Uterus (tissue), 4 donors: ENCODE results near the gene NCAM1. TPM values are rescaled to one million over a fixed set of nuclear protein-coding genes. Genes with fewer than 3 reads are reported as not detected.

Experiments used
- DNase-seq, 2 donors: peaks; one replicate each; pipeline ENCODE4 v3.0.0-alpha.2; 2019 to 2020
- H3K27ac ChIP-seq, 2 donors: fragments of 200-600 bp; sonication (generic); 1 replicate in 1 of 2; 2 replicates in 1 of 2; pipeline ENCODE4 v1.5.1; 2016 to 2018
- H3K27me3 ChIP-seq, 2 donors: fragments of 200-600 bp; sonication (generic); one replicate each; pipeline ENCODE4 v1.5.1; 2018 to 2019; ENCODE audit warnings: control low read depth in 1 of 2
- H3K36me3 ChIP-seq, 2 donors: fragments of 200-600 bp; sonication (generic); one replicate each; pipeline ENCODE4 v1.5.1; 2019; ENCODE audit warnings: control low read depth in 1 of 2
- H3K4me1 ChIP-seq, 2 donors: fragments of 200-600 bp; sonication (generic); one replicate each; pipeline ENCODE4 v1.5.1; 2018 to 2019; ENCODE audit warnings: control low read depth in 1 of 2
- H3K4me3 ChIP-seq, 2 donors: fragments of 200-600 bp; sonication (generic); 1 replicate in 1 of 2; 2 replicates in 1 of 2; pipeline ENCODE4 v1.5.1; 2018 to 2019; ENCODE audit warnings: mild to moderate bottlenecking in 1 of 2
- H3K9me3 ChIP-seq, 2 donors: fragments of 200-600 bp; sonication (generic); one replicate each; pipeline ENCODE4 v1.5.1; 2019; ENCODE audit warnings: control low read depth in 1 of 2
- POLR2A ChIP-seq, 2 donors: fragments of 450-650 bp; IDR thresholded peaks; one replicate each; pipeline ENCODE4 v1.6.1; 2016; ENCODE audit warnings: antibody characterized with exemption in 2 of 2, mild to moderate bottlenecking in 1 of 2, moderate library complexity in 1 of 2
- intact Hi-C: fragments of 100-400 bp; cut with DNase I; formaldehyde crosslinking; loops from one replicate; pipeline ENCODE4 v1.15.1; 2023; ENCODE audit warnings: low total_unique reads
- total RNA-seq, 4 donors: library from RNA; depleted of rRNA in 3 of 4; stranded (reverse); fragments of >200 nt in 3 of 4; gene quantifications; one replicate each; pipeline versions ENCODE4 v1.1.0 to v1.2.4, GENCODE V29; 2014 to 2023
- TF ChIP-seq, protein P1 (sequence below), 4 experiments: fragments of 200-600 bp in 2 of 4; fragments of 450-650 bp in 2 of 4; sonication (generic) in 2 of 4; IDR thresholded peaks; one replicate each; pipeline ENCODE4 v1.5.1; 2016 to 2019; ENCODE audit warnings: antibody characterized with exemption in 4 of 4, mild to moderate bottlenecking in 2 of 4, moderate library complexity in 1 of 4
- donor health status: DM: yes; HTN: yes; CAD: no.

Gene NCAM1
- total RNA-seq, 4 donors from 2014 or later = 54.4 to 210 (median 171) TPM

DNA sequence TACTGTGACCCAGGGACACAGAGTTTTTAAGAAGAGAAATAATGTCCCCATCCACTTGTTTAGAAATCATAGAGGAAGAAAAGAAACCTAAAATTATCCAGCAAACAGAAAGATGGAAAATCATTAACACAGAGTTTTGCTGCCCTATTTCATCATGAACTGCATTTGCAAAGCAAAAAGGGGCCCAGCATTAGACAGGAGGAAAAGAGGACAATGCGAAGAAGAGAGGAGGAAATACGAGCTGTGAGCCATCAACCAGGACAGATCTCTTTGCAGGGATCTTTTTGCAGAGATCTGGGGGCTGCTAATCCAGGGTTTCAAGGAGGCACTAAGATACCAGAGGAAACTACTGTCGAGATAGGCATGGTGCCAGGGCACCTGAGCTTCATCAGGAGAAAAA lies 14.4 kb upstream of the NCAM1 start:
- TF ChIP-seq, protein P1, sequence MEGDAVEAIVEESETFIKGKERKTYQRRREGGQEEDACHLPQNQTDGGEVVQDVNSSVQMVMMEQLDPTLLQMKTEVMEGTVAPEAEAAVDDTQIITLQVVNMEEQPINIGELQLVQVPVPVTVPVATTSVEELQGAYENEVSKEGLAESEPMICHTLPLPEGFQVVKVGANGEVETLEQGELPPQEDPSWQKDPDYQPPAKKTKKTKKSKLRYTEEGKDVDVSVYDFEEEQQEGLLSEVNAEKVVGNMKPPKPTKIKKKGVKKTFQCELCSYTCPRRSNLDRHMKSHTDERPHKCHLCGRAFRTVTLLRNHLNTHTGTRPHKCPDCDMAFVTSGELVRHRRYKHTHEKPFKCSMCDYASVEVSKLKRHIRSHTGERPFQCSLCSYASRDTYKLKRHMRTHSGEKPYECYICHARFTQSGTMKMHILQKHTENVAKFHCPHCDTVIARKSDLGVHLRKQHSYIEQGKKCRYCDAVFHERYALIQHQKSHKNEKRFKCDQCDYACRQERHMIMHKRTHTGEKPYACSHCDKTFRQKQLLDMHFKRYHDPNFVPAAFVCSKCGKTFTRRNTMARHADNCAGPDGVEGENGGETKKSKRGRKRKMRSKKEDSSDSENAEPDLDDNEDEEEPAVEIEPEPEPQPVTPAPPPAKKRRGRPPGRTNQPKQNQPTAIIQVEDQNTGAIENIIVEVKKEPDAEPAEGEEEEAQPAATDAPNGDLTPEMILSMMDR (IDR thresholded peaks at IDR 0.05) = no peak
- no peak for TF ChIP-seq POLR2A (IDR thresholded peaks at IDR 0.05)
- peaks cover 0 to 11% of the 10 kb centered on the region in 2 donors for H3K4me1 ChIP-seq
- intact Hi-C loops = no loop called here

DNA sequence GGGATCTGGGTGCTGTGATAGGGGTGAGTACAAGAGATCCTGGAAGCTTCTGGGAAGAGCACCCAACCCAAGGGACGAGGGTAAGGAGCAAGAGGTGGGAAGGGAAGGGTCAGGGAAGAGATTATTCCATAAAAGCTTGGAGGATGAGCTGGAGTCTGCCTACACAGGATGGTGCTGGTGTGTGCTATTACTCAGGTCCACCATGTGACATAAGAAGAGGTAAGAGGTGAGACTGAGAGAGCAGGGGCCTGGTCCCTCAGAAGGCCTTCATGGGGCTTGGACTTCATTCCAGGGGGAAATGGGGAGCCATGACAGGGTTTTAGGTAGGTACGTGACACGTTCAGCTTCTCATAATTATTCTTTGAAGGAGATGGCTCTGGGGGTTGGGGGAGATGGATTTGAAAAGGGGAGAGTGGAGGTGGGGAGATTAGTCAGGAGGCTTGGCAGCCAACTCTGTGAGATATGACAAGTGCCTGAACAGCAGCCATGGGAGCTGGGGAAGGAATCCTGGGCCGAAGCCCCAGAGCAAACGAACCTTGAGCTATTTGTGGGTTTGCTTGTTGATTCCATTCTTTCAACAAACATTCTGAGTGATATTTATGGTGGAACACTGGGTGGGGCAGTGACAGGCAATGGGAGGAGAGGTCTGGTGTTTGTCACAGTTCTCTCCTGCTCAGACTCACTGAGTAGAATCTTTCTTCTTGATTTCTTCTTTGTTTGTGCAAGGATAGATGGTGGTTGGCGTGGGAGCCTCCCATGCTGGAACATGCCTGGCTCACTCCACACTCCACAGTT lies 11.2 kb upstream of the NCAM1 start:
- Histone ChIP-seq H3K27ac (peak overlapping the region; percentile 86 to 92), H3K9me3 (no peaks in the 10 kb centered on the region), H3K36me3 (no peaks in the 10 kb centered on the region), H3K27me3 (no peaks in the 10 kb centered on the region), H3K4me3 (no peak overlapping the region), H3K4me1 (peaks cover 0 to 11% of the 10 kb centered on the region in 2 donors)
- peak; percentile 75 to 86 for DNase-seq
- intact Hi-C loops = no loop called here
- TF ChIP-seq, protein P1 (IDR thresholded peaks at IDR 0.05) = no peak
- TF ChIP-seq POLR2A (IDR thresholded peaks at IDR 0.05) = no peak

More for the DNA sequence above, 14.4 kb upstream of the NCAM1 start:
- no peak for DNase-seq
- no peaks in the 10 kb centered on the region for H3K36me3 ChIP-seq
- H3K4me3 ChIP-seq = no peak overlapping the region
- H3K27ac ChIP-seq = peak overlapping the region in 1 of 2 donors; percentile 70
- H3K9me3 ChIP-seq = no peaks in the 10 kb centered on the region
- H3K27me3 ChIP-seq = no peaks in the 10 kb centered on the region

DNA sequence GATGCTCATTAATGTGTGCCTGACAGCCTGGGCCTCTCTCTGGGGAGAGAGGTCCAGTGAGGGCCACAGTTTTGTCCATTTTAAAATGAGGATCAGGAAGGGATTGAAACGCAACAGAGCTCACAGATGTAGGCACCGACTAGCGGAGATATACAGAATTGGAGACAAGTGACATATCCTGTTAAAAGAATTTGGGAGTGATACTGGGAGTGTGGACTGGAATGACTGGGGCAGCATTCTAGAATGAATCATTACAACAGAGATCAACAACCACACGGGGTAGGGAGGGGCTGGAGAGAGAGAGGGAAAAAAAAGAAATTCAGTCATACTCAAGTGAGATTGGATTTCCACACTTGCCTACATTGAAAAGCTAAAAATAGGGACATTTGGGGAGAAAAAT lies 2.5 kb upstream of the NCAM1 start:
- DNase-seq = peak in 1 of 2 donors; percentile 60
- peak overlapping the region; percentile 65 to 70 for H3K27ac ChIP-seq
- H3K4me3 ChIP-seq = no peak overlapping the region
- no peaks in the 10 kb centered on the region for H3K27me3 ChIP-seq
- H3K9me3 ChIP-seq = no peaks in the 10 kb centered on the region
- no peaks in the 10 kb centered on the region for H3K4me1 ChIP-seq
- TF ChIP-seq, protein P1 (IDR thresholded peaks at IDR 0.05) = peak in 3 of 4 experiments; percentile 18 to 53 (median 25)
- TF ChIP-seq POLR2A (IDR thresholded peaks at IDR 0.05) = no peak
- H3K36me3 ChIP-seq = no peaks in the 10 kb centered on the region
- intact Hi-C loops = no loop called here

DNA sequence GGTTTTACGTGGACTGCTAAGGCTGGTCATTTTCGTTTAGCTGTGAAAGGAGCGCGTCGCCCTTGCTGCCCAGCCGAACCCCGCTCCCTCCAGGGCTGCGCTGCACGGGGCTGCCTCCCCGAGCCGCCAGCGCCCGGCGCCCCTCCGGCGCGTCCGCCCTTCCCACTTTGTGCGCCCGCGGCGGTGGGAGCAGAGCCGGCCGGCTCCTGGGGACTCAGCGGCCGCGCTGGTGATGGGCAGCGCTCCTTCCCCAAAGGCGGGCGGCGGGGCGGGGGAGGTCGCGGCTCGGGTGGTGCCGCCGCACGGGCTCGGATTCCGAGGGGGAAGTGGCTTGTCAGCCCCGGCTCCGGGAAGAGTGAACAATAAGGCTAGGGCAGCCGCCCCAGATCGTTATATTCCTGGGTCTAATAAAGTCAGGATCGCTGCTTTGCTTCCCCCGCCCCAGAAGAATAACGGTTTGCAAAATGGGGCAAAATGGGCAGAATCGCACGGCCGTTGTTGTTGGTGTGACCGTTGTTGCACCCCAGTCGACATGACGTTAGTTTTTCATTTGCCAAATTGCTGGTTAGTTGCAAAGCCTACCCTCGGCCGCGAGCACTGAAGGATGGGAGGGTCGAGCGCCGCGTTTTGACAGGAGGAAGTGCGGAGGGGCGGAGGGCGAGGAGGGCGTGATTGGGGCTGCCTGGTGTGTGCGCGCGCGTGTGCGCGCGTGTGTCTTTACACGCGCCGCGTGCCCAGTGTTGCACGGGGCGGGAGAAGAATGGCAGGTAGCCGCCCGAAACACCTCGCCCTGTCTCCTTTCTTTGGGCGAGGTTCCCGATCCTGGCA lies 745 bp downstream of the NCAM1 start:
- H3K27ac ChIP-seq = peak overlapping the region; percentile 70 to 83
- peak overlapping the region; percentile 50 to 61 for H3K4me3 ChIP-seq
- intact Hi-C loops = no loop called here
- DNase-seq = peak; percentile 50 to 52
- no peaks in the 10 kb centered on the region for H3K27me3 ChIP-seq
- no peaks in the 10 kb centered on the region for H3K36me3 ChIP-seq
- H3K4me1 ChIP-seq = no peaks in the 10 kb centered on the region
- TF ChIP-seq, protein P1 (IDR thresholded peaks at IDR 0.05) = no peak
- TF ChIP-seq POLR2A (IDR thresholded peaks at IDR 0.05) = no peak
- H3K9me3 ChIP-seq = no peaks in the 10 kb centered on the region
